ENCODE measurements around the gene DNAL1. TPM values are rescaled to one million over a fixed set of nuclear protein-coding genes. Genes with fewer than 3 reads are reported as not detected.

DNAL1 gene
- polyA plus RNA-seq, 1 of the 3 experiments (the other 2 are of a cell fraction) = 2.6 TPM

- Histone ChIP-seq H2AFZ (ENCODE audit: low read depth) (no peak overlapping the region), H3K4me3 (ENCODE audit: low read depth in 2 of 2, low read length in 1 of 2) (no peak overlapping the region), H3K9me2 (no peaks in the 10 kb centered on the region), H3K79me2 (ENCODE audit: insufficient read depth) (no peaks in the 10 kb centered on the region), H4K20me1 (ENCODE audit: insufficient read depth) (no peaks in the 10 kb centered on the region), H3K27me3 (ENCODE audit: insufficient read depth) (no peaks in the 10 kb centered on the region), H3K4me1 (ENCODE audit: control insufficient read depth in 1 of 2, insufficient read depth in 2 of 2, low read depth in 1 of 2, low read length in 1 of 2) (no peaks in the 10 kb centered on the region), H3K4me2 (no peak overlapping the region), H3K9ac (no peak overlapping the region), H3F3A (replicated peaks; ENCODE audit: insufficient read depth) (peaks cover 4% of the 10 kb centered on the region), H3K27ac (ENCODE audit: low read depth in 2 of 2, low read length in 1 of 2) (no peak overlapping the region), H3K36me3 (replicated peaks in 1 of 2; ENCODE audit: control insufficient read depth in 1 of 2, insufficient read depth in 2 of 2, low read length in 1 of 2) (peaks cover 2 to 11% of the 10 kb centered on the region in 2 experiments), H3K9me3 (no peaks in the 10 kb centered on the region)
- CTCF ChIA-PET = interaction anchor here (1.1 kb wide), 1 partner anchor 10 kb away, joined by 3 read pairs; no protein-coding TSS in a partner anchor
- POLR2A ChIA-PET = no interaction called here
- 98% methylated on average over 3 of the region's 3 CpGs for WGBS (ENCODE audit: low lambda C conversion rate)
- no peak for TF ChIP-seq NFIC (IDR thresholded peaks at IDR 0.05; ENCODE audit: borderline replicate concordance)
- TF ChIP-seq FOXJ3 (CRISPR knock-in tag; IDR thresholded peaks at IDR 0.05) = no peak
- TF ChIP-seq MXI1 (IDR thresholded peaks at IDR 0.05; ENCODE audit: low read depth, low read length) = no peak
- no peak for TF ChIP-seq FOSL2 (IDR thresholded peaks at IDR 0.05; ENCODE audit: borderline replicate concordance, low read depth)
- no peak for TF ChIP-seq SMC3 (IDR thresholded peaks at IDR 0.05; ENCODE audit: low read depth, low read length)
- TF ChIP-seq TCF12 (IDR thresholded peaks at IDR 0.05) = no peak
- TF ChIP-seq, protein P1, sequence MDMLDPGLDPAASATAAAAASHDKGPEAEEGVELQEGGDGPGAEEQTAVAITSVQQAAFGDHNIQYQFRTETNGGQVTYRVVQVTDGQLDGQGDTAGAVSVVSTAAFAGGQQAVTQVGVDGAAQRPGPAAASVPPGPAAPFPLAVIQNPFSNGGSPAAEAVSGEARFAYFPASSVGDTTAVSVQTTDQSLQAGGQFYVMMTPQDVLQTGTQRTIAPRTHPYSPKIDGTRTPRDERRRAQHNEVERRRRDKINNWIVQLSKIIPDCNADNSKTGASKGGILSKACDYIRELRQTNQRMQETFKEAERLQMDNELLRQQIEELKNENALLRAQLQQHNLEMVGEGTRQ (IDR thresholded peaks at IDR 0.05; ENCODE audit: borderline replicate concordance, low read depth, low read length) = no peak
- TF ChIP-seq RAD21 (IDR thresholded peaks at IDR 0.05; ENCODE audit: low read length) = no peak
- TF ChIP-seq CHD2 (IDR thresholded peaks at IDR 0.05; ENCODE audit: low read length, partially characterized antibody) = no peak
- TF ChIP-seq, protein P2, sequence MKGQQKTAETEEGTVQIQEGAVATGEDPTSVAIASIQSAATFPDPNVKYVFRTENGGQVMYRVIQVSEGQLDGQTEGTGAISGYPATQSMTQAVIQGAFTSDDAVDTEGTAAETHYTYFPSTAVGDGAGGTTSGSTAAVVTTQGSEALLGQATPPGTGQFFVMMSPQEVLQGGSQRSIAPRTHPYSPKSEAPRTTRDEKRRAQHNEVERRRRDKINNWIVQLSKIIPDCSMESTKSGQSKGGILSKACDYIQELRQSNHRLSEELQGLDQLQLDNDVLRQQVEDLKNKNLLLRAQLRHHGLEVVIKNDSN (IDR thresholded peaks at IDR 0.05; ENCODE audit: borderline replicate concordance, low read depth) = no peak
- TF ChIP-seq GATA2 (CRISPR knock-in tag; IDR thresholded peaks at IDR 0.05) = no peak
- TF ChIP-seq, protein P3, sequence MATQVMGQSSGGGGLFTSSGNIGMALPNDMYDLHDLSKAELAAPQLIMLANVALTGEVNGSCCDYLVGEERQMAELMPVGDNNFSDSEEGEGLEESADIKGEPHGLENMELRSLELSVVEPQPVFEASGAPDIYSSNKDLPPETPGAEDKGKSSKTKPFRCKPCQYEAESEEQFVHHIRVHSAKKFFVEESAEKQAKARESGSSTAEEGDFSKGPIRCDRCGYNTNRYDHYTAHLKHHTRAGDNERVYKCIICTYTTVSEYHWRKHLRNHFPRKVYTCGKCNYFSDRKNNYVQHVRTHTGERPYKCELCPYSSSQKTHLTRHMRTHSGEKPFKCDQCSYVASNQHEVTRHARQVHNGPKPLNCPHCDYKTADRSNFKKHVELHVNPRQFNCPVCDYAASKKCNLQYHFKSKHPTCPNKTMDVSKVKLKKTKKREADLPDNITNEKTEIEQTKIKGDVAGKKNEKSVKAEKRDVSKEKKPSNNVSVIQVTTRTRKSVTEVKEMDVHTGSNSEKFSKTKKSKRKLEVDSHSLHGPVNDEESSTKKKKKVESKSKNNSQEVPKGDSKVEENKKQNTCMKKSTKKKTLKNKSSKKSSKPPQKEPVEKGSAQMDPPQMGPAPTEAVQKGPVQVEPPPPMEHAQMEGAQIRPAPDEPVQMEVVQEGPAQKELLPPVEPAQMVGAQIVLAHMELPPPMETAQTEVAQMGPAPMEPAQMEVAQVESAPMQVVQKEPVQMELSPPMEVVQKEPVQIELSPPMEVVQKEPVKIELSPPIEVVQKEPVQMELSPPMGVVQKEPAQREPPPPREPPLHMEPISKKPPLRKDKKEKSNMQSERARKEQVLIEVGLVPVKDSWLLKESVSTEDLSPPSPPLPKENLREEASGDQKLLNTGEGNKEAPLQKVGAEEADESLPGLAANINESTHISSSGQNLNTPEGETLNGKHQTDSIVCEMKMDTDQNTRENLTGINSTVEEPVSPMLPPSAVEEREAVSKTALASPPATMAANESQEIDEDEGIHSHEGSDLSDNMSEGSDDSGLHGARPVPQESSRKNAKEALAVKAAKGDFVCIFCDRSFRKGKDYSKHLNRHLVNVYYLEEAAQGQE (IDR thresholded peaks at IDR 0.05; ENCODE audit: low read depth, low read length) = no peak
- TF ChIP-seq SIN3A (IDR thresholded peaks at IDR 0.05; ENCODE audit: borderline replicate concordance, low read depth, low read length) = no peak
- TF ChIP-seq RXRA (IDR thresholded peaks at IDR 0.05; ENCODE audit: borderline replicate concordance, low read depth) = no peak
- no peak for DNase-seq
Observed at GRCh38 chr14:73674986-73675385, 30.2 kb downstream of the DNAL1 start.
